Measurements from ENCODE around the gene AP5Z1. TPM values are rescaled to one million over a fixed set of nuclear protein-coding genes. Genes with fewer than 3 reads are reported as not detected.

Gene AP5Z1
- total RNA-seq, 1 donor from 2014 or later = 111 TPM

- DNase-seq (no peak), ATAC-seq (ENCODE audit: low read depth) (no peak)
- Mint-ChIP-seq H3K36me3 (ENCODE audit: low read depth) (no peaks in the 10 kb centered on the region), H3K4me1 (peaks cover 4% of the 10 kb centered on the region), H3K27ac (no peak overlapping the region), H3K9me3 (no peaks in the 10 kb centered on the region), H3K4me3 (no peak overlapping the region), H3K27me3 (peaks cover 24% of the 10 kb centered on the region)
- intact Hi-C loops (cut with micrococcal nuclease) = no loop called here
- ChIA-PET CTCF (interaction anchor here (0.7 kb wide), 1 partner anchor 23 kb away, joined by 3 read pairs; no protein-coding TSS in a partner anchor), POLR2A (interaction anchor here (0.8 kb wide), 1 partner anchor 40 kb away, joined by 3 read pairs; the partner anchor contains the start of gene AP5Z1)
- no peak for TF ChIP-seq CTCF (IDR thresholded peaks at IDR 0.05)
Observed at GRCh38 chr7:4815121-4815520, 39.7 kb downstream of the AP5Z1 start.

- H3K27ac Mint-ChIP-seq = no peak overlapping the region
- H3K4me3 Mint-ChIP-seq = no peak overlapping the region
- peaks cover 21% of the 10 kb centered on the region for H3K27me3 Mint-ChIP-seq
- CTCF ChIA-PET = no interaction called here
- no peak for DNase-seq
- no peaks in the 10 kb centered on the region for H3K36me3 Mint-ChIP-seq (ENCODE audit: low read depth)
- H3K4me1 Mint-ChIP-seq = no peaks in the 10 kb centered on the region
- no peak for ATAC-seq (ENCODE audit: low read depth)
- no peak for TF ChIP-seq CTCF (IDR thresholded peaks at IDR 0.05)
- no peaks in the 10 kb centered on the region for H3K9me3 Mint-ChIP-seq
- POLR2A ChIA-PET = interaction anchor here (0.8 kb wide), 1 partner anchor 41 kb away, joined by 3 read pairs; the partner anchor contains the start of gene AP5Z1
- intact Hi-C loops (cut with micrococcal nuclease) = no loop called here
Observed at GRCh38 chr7:4815609-4816418, 40.4 kb downstream of the AP5Z1 start.

GRCh38 chr7:4816419-4817080 lies 41.1 kb downstream of the AP5Z1 start:
- Mint-ChIP-seq H3K27me3 (peaks cover 24% of the 10 kb centered on the region), H3K27ac (no peak overlapping the region), H3K9me3 (no peaks in the 10 kb centered on the region), H3K36me3 (ENCODE audit: low read depth) (no peaks in the 10 kb centered on the region), H3K4me3 (no peak overlapping the region), H3K4me1 (no peaks in the 10 kb centered on the region)
- POLR2A ChIA-PET = no interaction called here
- TF ChIP-seq CTCF (IDR thresholded peaks at IDR 0.05) = no peak
- no peak for DNase-seq
- CTCF ChIA-PET = no interaction called here
- intact Hi-C loops (cut with micrococcal nuclease) = no loop called here
- ATAC-seq (ENCODE audit: low read depth) = no peak

GRCh38 chr7:4817178-4817901 lies 41.9 kb downstream of the AP5Z1 start:
- Mint-ChIP-seq H3K27me3 (peaks cover 28% of the 10 kb centered on the region), H3K36me3 (ENCODE audit: low read depth) (no peaks in the 10 kb centered on the region), H3K9me3 (no peaks in the 10 kb centered on the region), H3K4me1 (no peaks in the 10 kb centered on the region), H3K27ac (no peak overlapping the region), H3K4me3 (no peak overlapping the region)
- ATAC-seq (ENCODE audit: low read depth) (no peak), DNase-seq (no peak)
- CTCF ChIA-PET = no interaction called here
- POLR2A ChIA-PET = no interaction called here
- TF ChIP-seq CTCF (IDR thresholded peaks at IDR 0.05) = no peak
- intact Hi-C loops (cut with micrococcal nuclease) = no loop called here

All from activated B cell treated with CpG ODN at 0.5 μM for 24 hours (primary cell).